Measurements from ENCODE around the gene KCNJ6. TPM values are rescaled to one million over a fixed set of nuclear protein-coding genes. Genes with fewer than 3 reads are reported as not detected.

KCNJ6 gene
- polyA plus RNA-seq, 1 of the 3 experiments (the other 2 are of a cell fraction) = not detected

DNA sequence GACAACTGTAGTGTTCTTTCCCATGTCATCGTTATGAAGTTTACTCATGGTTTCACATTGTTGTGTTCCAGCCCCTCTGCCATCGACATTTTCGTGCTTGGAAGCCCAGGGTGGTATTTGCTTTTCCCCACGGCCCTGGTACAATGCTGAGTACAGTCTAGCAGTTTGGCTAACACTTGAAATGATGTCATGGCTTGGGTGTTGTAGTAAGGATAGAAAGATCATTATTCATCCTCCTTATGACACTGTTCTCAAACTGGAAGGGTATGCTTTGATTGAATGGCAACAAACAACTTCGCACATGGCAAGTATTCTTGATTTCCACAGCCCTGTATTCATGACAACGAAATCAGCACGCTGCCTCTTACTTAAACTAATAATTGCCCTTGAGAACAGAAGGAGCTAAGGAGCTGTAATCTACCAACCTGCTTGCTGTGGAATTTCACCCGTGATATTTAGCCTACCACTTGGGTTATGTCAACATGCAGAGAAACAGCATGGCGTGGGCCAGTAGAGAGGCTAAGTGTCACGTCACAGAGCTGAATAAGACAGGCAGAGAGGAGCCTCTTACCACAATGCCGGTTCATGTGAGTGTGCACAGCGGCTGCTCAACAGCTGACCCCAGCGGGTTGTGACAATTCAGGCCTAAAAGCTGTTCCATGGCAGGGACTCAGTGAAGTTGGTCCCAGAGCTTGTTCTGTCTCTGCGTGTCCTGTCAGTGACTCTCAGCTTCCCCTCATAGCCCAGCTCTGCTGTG is 73.9 kb downstream of the KCNJ6 start:
- Histone ChIP-seq H3K9me2 (no peaks in the 10 kb centered on the region), H3K36me3 (replicated peaks in 1 of 2; ENCODE audit: control insufficient read depth in 1 of 2, insufficient read depth in 2 of 2, low read length in 1 of 2) (no peaks in the 10 kb centered on the region), H3F3A (replicated peaks; ENCODE audit: insufficient read depth) (no peaks in the 10 kb centered on the region), H2AFZ (ENCODE audit: low read depth) (no peak overlapping the region), H3K4me3 (ENCODE audit: low read depth in 2 of 2, low read length in 1 of 2) (no peak overlapping the region), H4K20me1 (ENCODE audit: insufficient read depth) (no peaks in the 10 kb centered on the region), H3K27ac (ENCODE audit: low read depth in 2 of 2, low read length in 1 of 2) (no peak overlapping the region), H3K4me1 (ENCODE audit: control insufficient read depth in 1 of 2, insufficient read depth in 2 of 2, low read depth in 1 of 2, low read length in 1 of 2) (no peaks in the 10 kb centered on the region), H3K9me3 (no peaks in the 10 kb centered on the region), H3K27me3 (ENCODE audit: insufficient read depth) (no peaks in the 10 kb centered on the region), H3K9ac (no peak overlapping the region), H3K79me2 (ENCODE audit: insufficient read depth) (no peaks in the 10 kb centered on the region), H3K4me2 (no peak overlapping the region)
- DNase-seq = no peak
- ChIA-PET POLR2A (no interaction called here), CTCF (interaction anchor here (0.6 to 1.2 kb wide), 2 partner anchors 12 to 284 kb away, joined by 3 to 4 read pairs; no protein-coding TSS in a partner anchor)
- TF ChIP-seq EP300 (IDR thresholded peaks at IDR 0.05; ENCODE audit: borderline replicate concordance in 1 of 2, low read depth in 1 of 2, low read length in 1 of 2) = no peak
- TF ChIP-seq, protein P1, sequence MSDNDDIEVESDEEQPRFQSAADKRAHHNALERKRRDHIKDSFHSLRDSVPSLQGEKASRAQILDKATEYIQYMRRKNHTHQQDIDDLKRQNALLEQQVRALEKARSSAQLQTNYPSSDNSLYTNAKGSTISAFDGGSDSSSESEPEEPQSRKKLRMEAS (IDR thresholded peaks at IDR 0.05; ENCODE audit: low read depth) = no peak
- TF ChIP-seq SIN3A (IDR thresholded peaks at IDR 0.05; ENCODE audit: borderline replicate concordance, low read depth, low read length) = no peak
- TF ChIP-seq, protein P2, sequence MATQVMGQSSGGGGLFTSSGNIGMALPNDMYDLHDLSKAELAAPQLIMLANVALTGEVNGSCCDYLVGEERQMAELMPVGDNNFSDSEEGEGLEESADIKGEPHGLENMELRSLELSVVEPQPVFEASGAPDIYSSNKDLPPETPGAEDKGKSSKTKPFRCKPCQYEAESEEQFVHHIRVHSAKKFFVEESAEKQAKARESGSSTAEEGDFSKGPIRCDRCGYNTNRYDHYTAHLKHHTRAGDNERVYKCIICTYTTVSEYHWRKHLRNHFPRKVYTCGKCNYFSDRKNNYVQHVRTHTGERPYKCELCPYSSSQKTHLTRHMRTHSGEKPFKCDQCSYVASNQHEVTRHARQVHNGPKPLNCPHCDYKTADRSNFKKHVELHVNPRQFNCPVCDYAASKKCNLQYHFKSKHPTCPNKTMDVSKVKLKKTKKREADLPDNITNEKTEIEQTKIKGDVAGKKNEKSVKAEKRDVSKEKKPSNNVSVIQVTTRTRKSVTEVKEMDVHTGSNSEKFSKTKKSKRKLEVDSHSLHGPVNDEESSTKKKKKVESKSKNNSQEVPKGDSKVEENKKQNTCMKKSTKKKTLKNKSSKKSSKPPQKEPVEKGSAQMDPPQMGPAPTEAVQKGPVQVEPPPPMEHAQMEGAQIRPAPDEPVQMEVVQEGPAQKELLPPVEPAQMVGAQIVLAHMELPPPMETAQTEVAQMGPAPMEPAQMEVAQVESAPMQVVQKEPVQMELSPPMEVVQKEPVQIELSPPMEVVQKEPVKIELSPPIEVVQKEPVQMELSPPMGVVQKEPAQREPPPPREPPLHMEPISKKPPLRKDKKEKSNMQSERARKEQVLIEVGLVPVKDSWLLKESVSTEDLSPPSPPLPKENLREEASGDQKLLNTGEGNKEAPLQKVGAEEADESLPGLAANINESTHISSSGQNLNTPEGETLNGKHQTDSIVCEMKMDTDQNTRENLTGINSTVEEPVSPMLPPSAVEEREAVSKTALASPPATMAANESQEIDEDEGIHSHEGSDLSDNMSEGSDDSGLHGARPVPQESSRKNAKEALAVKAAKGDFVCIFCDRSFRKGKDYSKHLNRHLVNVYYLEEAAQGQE (IDR thresholded peaks at IDR 0.05; ENCODE audit: low read depth, low read length) = no peak
- TF ChIP-seq FOSL2 (IDR thresholded peaks at IDR 0.05; ENCODE audit: borderline replicate concordance, low read depth) = no peak
- 8% methylated on average over 9 of the region's 14 CpGs for WGBS (ENCODE audit: low lambda C conversion rate)

DNA sequence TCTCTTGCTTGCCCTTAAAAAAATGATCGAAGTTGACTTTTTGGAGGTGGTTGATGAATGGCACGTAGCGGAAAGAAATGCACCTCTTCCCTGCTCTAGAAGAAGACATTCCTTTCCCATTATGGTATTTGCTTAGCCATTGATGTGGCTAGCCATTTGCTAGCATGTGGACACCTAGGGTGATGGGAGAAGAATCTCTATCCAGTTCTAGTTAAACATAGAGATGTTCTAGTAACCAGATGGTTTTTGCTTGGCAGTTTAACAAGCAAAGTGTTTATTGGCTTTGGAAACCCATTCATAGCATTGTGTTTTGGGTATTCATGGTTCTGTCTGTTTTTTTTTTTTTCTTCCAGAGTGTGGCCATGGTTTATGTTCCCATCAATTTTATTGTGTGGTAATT is 78.9 kb downstream of the KCNJ6 start:
- no peaks in the 10 kb centered on the region for H3F3A ChIP-seq (replicated peaks; ENCODE audit: insufficient read depth)
- no peak overlapping the region for H3K9ac ChIP-seq
- no peak for DNase-seq
- H3K9me3 ChIP-seq = no peaks in the 10 kb centered on the region
- POLR2A ChIA-PET = no interaction called here
- no peaks in the 10 kb centered on the region for H4K20me1 ChIP-seq (ENCODE audit: insufficient read depth)
- no peak overlapping the region for H3K4me2 ChIP-seq
- CTCF ChIA-PET = no interaction called here
- H3K27ac ChIP-seq (ENCODE audit: low read depth in 2 of 2, low read length in 1 of 2) = no peak overlapping the region
- no peaks in the 10 kb centered on the region for H3K4me1 ChIP-seq (ENCODE audit: control insufficient read depth in 1 of 2, insufficient read depth in 2 of 2, low read depth in 1 of 2, low read length in 1 of 2)
- no peaks in the 10 kb centered on the region for H3K79me2 ChIP-seq (ENCODE audit: insufficient read depth)
- H3K4me3 ChIP-seq (ENCODE audit: low read depth in 2 of 2, low read length in 1 of 2) = no peak overlapping the region
- no peaks in the 10 kb centered on the region; the same call in 1 of the 2 replicates for H3K27me3 ChIP-seq (ENCODE audit: insufficient read depth)
- H3K36me3 ChIP-seq (replicated peaks in 1 of 2; ENCODE audit: control insufficient read depth in 1 of 2, insufficient read depth in 2 of 2, low read length in 1 of 2) = no peaks in the 10 kb centered on the region
- H2AFZ ChIP-seq (ENCODE audit: low read depth) = no peak overlapping the region
- no peaks in the 10 kb centered on the region for H3K9me2 ChIP-seq
- 70% methylated on average over 3 of the region's 3 CpGs for WGBS (ENCODE audit: low lambda C conversion rate)
- TF ChIP-seq, protein P3, sequence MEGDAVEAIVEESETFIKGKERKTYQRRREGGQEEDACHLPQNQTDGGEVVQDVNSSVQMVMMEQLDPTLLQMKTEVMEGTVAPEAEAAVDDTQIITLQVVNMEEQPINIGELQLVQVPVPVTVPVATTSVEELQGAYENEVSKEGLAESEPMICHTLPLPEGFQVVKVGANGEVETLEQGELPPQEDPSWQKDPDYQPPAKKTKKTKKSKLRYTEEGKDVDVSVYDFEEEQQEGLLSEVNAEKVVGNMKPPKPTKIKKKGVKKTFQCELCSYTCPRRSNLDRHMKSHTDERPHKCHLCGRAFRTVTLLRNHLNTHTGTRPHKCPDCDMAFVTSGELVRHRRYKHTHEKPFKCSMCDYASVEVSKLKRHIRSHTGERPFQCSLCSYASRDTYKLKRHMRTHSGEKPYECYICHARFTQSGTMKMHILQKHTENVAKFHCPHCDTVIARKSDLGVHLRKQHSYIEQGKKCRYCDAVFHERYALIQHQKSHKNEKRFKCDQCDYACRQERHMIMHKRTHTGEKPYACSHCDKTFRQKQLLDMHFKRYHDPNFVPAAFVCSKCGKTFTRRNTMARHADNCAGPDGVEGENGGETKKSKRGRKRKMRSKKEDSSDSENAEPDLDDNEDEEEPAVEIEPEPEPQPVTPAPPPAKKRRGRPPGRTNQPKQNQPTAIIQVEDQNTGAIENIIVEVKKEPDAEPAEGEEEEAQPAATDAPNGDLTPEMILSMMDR (IDR thresholded peaks at IDR 0.05) = no peak
- TF ChIP-seq SMC3 (IDR thresholded peaks at IDR 0.05; ENCODE audit: low read depth, low read length) (no peak), CHD2 (IDR thresholded peaks at IDR 0.05; ENCODE audit: low read length, partially characterized antibody) (no peak), NFIC (IDR thresholded peaks at IDR 0.05; ENCODE audit: borderline replicate concordance) (no peak), GATA2 (CRISPR knock-in tag; IDR thresholded peaks at IDR 0.05) (no peak), NRF1 (IDR thresholded peaks at IDR 0.05; ENCODE audit: low read depth, low read length) (no peak), ELF1 (IDR thresholded peaks at IDR 0.05) (no peak), FOSL2 (IDR thresholded peaks at IDR 0.05; ENCODE audit: borderline replicate concordance, low read depth) (no peak)
- TF ChIP-seq, protein P4, sequence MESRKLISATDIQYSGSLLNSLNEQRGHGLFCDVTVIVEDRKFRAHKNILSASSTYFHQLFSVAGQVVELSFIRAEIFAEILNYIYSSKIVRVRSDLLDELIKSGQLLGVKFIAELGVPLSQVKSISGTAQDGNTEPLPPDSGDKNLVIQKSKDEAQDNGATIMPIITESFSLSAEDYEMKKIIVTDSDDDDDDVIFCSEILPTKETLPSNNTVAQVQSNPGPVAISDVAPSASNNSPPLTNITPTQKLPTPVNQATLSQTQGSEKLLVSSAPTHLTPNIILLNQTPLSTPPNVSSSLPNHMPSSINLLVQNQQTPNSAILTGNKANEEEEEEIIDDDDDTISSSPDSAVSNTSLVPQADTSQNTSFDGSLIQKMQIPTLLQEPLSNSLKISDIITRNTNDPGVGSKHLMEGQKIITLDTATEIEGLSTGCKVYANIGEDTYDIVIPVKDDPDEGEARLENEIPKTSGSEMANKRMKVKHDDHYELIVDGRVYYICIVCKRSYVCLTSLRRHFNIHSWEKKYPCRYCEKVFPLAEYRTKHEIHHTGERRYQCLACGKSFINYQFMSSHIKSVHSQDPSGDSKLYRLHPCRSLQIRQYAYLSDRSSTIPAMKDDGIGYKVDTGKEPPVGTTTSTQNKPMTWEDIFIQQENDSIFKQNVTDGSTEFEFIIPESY (IDR thresholded peaks at IDR 0.05; ENCODE audit: borderline replicate concordance, low read depth) = no peak
- TF ChIP-seq, protein P2 (IDR thresholded peaks at IDR 0.05; ENCODE audit: low read depth, low read length) = no peak
- TF ChIP-seq, protein P1 (IDR thresholded peaks at IDR 0.05; ENCODE audit: low read depth) = no peak
